Measurements from ENCODE around the gene SRSF3.

GRCh38 chr6:36639171-36639808 is 45.1 kb downstream of the SRSF3 start:
- TF ChIP-seq SUZ12 (IDR thresholded peaks at IDR 0.05) (no peak), BHLHE40 (IDR thresholded peaks at IDR 0.05; ENCODE audit: borderline replicate concordance) (no peak), FOXA1 (IDR thresholded peaks at IDR 0.05) (no peak), PKNOX1 (IDR thresholded peaks at IDR 0.05) (no peak), CTBP1 (IDR thresholded peaks at IDR 0.05; ENCODE audit: borderline replicate concordance) (no peak), FOXM1 (IDR thresholded peaks at IDR 0.05; ENCODE audit: borderline replicate concordance) (no peak), TARDBP (IDR thresholded peaks at IDR 0.05) (no peak), NFRKB (IDR thresholded peaks at IDR 0.05) (no peak), SP1 (IDR thresholded peaks at IDR 0.05) (no peak), FOXK2 (IDR thresholded peaks at IDR 0.05) (no peak), ELF4 (IDR thresholded peaks at IDR 0.05) (no peak), LEF1 (IDR thresholded peaks at IDR 0.05; ENCODE audit: borderline replicate concordance) (no peak), L3MBTL2 (conservative IDR thresholded peaks at IDR 0.05) (no peak)
